ENCODE data around the gene ZCRB1.

DNA sequence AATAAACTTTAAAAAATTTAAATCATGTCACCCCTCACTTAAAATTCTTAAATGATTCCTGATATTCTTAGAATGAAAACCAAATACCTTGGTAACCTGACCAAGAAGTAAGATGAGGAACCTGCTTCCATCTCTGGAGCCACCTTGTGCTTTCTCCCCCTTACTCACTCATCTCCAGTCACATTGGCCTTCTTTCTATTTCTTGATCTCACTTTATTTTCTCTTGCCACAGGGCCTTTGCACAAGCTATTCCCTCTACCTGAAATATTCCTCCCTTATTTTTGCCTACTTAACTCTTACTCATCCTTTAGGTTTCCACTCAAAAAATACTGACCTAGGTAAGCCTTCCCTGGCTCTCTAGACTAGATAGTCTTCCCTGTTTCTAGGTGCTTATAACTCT lies 5.1 kb downstream of the ZCRB1 start:
- TF ChIP-seq, protein P1, sequence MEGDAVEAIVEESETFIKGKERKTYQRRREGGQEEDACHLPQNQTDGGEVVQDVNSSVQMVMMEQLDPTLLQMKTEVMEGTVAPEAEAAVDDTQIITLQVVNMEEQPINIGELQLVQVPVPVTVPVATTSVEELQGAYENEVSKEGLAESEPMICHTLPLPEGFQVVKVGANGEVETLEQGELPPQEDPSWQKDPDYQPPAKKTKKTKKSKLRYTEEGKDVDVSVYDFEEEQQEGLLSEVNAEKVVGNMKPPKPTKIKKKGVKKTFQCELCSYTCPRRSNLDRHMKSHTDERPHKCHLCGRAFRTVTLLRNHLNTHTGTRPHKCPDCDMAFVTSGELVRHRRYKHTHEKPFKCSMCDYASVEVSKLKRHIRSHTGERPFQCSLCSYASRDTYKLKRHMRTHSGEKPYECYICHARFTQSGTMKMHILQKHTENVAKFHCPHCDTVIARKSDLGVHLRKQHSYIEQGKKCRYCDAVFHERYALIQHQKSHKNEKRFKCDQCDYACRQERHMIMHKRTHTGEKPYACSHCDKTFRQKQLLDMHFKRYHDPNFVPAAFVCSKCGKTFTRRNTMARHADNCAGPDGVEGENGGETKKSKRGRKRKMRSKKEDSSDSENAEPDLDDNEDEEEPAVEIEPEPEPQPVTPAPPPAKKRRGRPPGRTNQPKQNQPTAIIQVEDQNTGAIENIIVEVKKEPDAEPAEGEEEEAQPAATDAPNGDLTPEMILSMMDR (conservative IDR thresholded peaks at IDR 0.05; ENCODE audit: low read depth in 2 of 2): no peak
- TF ChIP-seq JUNB (IDR thresholded peaks at IDR 0.05; ENCODE audit: unreplicated experiment) (no peak), EZH2 (IDR thresholded peaks at IDR 0.05; ENCODE audit: low read depth, unreplicated experiment) (no peak), POLR2AphosphoS5 (IDR thresholded peaks at IDR 0.05; ENCODE audit: low read depth) (no peak), EZH2phosphoT487 (IDR thresholded peaks at IDR 0.05; ENCODE audit: unreplicated experiment) (no peak), ZNF331 (CRISPR knock-in tag; IDR thresholded peaks at IDR 0.05; ENCODE audit: low read depth) (no peak), CREB1 (CRISPR knock-in tag; IDR thresholded peaks at IDR 0.05; ENCODE audit: low read depth) (no peak)
- TF ChIP-seq, protein P2, sequence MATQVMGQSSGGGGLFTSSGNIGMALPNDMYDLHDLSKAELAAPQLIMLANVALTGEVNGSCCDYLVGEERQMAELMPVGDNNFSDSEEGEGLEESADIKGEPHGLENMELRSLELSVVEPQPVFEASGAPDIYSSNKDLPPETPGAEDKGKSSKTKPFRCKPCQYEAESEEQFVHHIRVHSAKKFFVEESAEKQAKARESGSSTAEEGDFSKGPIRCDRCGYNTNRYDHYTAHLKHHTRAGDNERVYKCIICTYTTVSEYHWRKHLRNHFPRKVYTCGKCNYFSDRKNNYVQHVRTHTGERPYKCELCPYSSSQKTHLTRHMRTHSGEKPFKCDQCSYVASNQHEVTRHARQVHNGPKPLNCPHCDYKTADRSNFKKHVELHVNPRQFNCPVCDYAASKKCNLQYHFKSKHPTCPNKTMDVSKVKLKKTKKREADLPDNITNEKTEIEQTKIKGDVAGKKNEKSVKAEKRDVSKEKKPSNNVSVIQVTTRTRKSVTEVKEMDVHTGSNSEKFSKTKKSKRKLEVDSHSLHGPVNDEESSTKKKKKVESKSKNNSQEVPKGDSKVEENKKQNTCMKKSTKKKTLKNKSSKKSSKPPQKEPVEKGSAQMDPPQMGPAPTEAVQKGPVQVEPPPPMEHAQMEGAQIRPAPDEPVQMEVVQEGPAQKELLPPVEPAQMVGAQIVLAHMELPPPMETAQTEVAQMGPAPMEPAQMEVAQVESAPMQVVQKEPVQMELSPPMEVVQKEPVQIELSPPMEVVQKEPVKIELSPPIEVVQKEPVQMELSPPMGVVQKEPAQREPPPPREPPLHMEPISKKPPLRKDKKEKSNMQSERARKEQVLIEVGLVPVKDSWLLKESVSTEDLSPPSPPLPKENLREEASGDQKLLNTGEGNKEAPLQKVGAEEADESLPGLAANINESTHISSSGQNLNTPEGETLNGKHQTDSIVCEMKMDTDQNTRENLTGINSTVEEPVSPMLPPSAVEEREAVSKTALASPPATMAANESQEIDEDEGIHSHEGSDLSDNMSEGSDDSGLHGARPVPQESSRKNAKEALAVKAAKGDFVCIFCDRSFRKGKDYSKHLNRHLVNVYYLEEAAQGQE (IDR thresholded peaks at IDR 0.05; ENCODE audit: unreplicated experiment): no peak
- TF ChIP-seq, protein P3, sequence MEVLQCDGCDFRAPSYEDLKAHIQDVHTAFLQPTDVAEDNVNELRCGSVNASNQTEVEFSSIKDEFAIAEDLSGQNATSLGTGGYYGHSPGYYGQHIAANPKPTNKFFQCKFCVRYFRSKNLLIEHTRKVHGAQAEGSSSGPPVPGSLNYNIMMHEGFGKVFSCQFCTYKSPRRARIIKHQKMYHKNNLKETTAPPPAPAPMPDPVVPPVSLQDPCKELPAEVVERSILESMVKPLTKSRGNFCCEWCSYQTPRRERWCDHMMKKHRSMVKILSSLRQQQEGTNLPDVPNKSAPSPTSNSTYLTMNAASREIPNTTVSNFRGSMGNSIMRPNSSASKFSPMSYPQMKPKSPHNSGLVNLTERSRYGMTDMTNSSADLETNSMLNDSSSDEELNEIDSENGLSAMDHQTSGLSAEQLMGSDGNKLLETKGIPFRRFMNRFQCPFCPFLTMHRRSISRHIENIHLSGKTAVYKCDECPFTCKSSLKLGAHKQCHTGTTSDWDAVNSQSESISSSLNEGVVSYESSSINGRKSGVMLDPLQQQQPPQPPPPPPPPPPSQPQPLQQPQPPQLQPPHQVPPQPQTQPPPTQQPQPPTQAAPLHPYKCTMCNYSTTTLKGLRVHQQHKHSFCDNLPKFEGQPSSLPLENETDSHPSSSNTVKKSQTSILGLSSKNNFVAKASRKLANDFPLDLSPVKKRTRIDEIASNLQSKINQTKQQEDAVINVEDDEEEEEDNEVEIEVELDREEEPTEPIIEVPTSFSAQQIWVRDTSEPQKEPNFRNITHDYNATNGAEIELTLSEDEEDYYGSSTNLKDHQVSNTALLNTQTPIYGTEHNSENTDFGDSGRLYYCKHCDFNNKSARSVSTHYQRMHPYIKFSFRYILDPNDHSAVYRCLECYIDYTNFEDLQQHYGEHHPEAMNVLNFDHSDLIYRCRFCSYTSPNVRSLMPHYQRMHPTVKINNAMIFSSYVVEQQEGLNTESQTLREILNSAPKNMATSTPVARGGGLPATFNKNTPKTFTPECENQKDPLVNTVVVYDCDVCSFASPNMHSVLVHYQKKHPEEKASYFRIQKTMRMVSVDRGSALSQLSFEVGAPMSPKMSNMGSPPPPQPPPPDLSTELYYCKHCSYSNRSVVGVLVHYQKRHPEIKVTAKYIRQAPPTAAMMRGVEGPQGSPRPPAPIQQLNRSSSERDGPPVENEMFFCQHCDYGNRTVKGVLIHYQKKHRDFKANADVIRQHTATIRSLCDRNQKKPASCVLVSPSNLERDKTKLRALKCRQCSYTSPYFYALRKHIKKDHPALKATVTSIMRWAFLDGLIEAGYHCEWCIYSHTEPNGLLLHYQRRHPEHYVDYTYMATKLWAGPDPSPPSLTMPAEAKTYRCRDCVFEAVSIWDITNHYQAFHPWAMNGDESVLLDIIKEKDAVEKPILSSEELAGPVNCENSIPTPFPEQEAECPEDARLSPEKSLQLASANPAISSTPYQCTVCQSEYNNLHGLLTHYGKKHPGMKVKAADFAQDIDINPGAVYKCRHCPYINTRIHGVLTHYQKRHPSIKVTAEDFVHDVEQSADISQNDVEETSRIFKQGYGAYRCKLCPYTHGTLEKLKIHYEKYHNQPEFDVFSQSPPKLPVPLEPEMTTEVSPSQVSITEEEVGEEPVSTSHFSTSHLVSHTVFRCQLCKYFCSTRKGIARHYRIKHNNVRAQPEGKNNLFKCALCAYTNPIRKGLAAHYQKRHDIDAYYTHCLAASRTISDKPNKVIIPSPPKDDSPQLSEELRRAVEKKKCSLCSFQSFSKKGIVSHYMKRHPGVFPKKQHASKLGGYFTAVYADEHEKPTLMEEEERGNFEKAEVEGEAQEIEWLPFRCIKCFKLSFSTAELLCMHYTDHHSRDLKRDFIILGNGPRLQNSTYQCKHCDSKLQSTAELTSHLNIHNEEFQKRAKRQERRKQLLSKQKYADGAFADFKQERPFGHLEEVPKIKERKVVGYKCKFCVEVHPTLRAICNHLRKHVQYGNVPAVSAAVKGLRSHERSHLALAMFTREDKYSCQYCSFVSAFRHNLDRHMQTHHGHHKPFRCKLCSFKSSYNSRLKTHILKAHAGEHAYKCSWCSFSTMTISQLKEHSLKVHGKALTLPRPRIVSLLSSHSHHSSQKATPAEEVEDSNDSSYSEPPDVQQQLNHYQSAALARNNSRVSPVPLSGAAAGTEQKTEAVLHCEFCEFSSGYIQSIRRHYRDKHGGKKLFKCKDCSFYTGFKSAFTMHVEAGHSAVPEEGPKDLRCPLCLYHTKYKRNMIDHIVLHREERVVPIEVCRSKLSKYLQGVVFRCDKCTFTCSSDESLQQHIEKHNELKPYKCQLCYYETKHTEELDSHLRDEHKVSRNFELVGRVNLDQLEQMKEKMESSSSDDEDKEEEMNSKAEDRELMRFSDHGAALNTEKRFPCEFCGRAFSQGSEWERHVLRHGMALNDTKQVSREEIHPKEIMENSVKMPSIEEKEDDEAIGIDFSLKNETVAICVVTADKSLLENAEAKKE (CRISPR knock-in tag; IDR thresholded peaks at IDR 0.05): no peak
